Subcutaneous adipose tissue (tissue), 4 donors: ENCODE results near the gene IL2RA. TPM values are rescaled to one million over a fixed set of nuclear protein-coding genes. Genes with fewer than 3 reads are reported as not detected.

Source experiments
- total RNA-seq, 4 donors: library from RNA; depleted of rRNA; stranded (reverse); fragments of >200 nt; gene quantifications; one replicate each; pipeline ENCODE4 v1.1.0, GENCODE V29; 2016
- TF ChIP-seq, protein P1 (sequence below): fragments of 450-650 bp; IDR thresholded peaks from one replicate; pipeline ENCODE4 v1.5.1; 2016; ENCODE audit warnings: low read depth, mild to moderate bottlenecking, control low read depth, antibody characterized with exemption, moderate library complexity

IL2RA gene
- total RNA-seq, 4 donors from 2014 or later: 0.34 to 2.4 (median 1.5) TPM; not detected in 1

DNA sequence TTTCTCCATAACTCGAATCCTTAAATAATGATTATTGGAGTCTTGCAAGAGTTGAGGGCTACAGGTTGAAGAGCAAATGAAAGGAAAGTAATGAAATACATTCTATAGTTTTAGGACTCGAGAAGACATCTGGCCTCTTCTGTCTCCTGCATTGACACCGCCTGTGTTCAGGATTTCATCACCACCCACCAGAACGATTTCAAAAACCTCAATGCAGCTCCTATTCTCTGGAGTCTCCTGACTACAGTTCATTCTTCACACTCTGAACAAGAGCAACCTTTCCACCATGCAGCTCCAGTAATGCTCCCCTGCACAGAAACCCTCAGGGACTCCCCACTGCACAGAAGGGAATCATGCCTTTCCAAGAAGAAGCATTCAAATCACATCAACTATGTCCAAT is 90.3 kb downstream of the IL2RA start:
- TF ChIP-seq, protein P1, sequence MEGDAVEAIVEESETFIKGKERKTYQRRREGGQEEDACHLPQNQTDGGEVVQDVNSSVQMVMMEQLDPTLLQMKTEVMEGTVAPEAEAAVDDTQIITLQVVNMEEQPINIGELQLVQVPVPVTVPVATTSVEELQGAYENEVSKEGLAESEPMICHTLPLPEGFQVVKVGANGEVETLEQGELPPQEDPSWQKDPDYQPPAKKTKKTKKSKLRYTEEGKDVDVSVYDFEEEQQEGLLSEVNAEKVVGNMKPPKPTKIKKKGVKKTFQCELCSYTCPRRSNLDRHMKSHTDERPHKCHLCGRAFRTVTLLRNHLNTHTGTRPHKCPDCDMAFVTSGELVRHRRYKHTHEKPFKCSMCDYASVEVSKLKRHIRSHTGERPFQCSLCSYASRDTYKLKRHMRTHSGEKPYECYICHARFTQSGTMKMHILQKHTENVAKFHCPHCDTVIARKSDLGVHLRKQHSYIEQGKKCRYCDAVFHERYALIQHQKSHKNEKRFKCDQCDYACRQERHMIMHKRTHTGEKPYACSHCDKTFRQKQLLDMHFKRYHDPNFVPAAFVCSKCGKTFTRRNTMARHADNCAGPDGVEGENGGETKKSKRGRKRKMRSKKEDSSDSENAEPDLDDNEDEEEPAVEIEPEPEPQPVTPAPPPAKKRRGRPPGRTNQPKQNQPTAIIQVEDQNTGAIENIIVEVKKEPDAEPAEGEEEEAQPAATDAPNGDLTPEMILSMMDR: no peak

GRCh38 chr10:5971315-5971832 is 90.8 kb downstream of the IL2RA start:
- TF ChIP-seq, protein P1: no peak

DNA sequence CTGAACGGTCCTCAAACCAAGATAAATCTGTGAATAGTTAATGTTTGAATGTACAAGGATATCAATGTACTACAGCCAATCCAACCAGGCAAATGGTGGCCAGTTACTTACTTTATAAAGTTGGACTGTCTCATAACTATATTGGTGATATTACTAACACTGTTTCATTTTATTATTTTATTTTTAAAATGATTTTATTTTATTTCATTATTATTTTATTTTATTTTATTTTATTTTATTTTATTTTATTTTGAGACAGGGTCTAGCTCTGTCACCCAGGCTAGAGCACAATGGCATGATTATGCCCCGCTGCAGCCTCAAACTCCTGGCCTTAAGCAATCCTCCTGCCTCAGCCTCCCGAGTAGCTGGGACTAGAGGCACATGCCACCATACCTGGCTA is 91.6 kb downstream of the IL2RA start:
- TF ChIP-seq, protein P1: no peak

DNA sequence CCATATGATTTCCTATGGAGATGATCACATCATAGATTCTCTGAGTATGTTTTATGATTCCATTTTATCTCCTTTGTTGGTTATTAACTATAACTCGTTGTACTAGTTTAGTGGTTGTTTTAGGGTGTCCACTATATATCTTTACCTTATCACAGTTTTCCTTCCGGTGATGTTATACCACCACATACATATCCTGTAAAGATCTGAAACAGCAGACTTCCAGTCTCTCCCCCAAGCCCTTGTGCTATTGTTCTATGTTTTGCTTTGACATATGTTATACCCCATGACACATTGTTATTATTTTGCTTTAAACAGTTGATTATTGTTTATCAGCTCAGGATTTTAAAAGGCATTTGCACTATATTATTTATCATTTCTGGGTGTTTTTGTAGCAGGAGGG is 92.1 kb downstream of the IL2RA start:
- TF ChIP-seq, protein P1: no peak

- TF ChIP-seq, protein P1: no peak
Observed at GRCh38 chr10:5968681-5969453, 93.3 kb downstream of the IL2RA start.

DNA sequence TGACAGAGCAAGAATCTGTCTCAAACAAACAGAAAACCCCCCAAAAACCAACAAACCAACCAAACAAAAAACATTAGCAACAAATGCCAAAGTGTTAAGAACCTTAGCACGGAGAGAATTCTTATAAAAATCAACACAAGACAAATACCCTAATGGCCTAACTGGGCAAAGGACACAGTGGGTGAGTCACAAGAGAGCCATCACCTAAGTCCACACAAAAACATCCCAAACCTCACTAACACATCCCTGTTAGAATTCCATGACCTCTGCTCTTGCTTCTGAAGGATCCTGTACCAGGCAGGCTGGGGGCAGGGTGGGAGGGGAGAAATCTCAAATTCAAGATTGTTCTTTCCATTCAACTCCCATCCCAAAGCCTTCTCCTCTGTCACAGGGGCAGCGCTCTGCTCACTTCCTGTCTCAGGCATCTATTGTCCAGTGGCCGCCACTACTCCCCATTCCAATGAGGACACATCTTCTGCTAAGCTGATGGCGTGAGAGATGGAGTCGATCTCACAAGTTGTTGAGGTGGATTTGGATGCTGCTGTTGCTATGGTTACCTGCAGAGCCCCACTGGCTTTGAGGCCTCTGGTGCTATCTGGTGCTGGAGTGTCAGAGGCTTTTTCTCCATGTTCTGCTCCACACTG is 94.0 kb downstream of the IL2RA start:
- TF ChIP-seq, protein P1: no peak

DNA sequence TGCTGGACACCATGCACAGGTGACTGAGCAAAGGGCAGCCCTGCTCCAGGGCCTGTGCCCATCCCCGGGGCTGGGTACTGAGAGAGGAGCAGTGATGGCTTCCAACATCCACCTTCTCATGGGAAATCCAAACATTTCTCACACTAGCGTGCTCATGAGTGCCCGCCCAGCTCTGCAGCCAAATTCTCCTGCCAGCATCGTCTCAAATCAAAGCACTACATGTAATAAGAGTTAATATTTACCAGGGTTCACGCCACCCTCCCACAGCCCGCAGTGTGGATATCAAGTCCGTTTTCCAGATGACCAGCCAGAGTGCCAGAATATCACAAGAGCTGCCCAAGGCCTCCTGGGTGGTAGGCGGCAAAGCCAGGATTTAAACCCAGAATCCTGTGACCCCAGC is 96.9 kb downstream of the IL2RA start:
- TF ChIP-seq, protein P1: no peak
